K562 (cell line): Measurements from ENCODE around the gene NFATC2. TPM values are rescaled to one million over a fixed set of nuclear protein-coding genes. Genes with fewer than 3 reads are reported as not detected.

Experiments used
- AFF4 ChIP-seq: sonication (generic); formaldehyde crosslinking; IDR thresholded peaks from 2 replicates; pipeline ENCODE4 v1.8.0; 2023; ENCODE audit warnings: mild to moderate bottlenecking, missing genetic modification reagents
- ATF1 ChIP-seq, 2 experiments: fragments of 450-650 bp in 1 of 2; IDR thresholded peaks; 2 replicates each; pipeline ENCODE4 v1.6.1; 2016; ENCODE audit warnings: missing compliant biosample characterization in 1 of 2, missing genetic modification characterization in 1 of 2
- COPS2 ChIP-seq: fragments of 450-650 bp; conservative IDR thresholded peaks from 2 replicates; pipeline ENCODE4 v1.6.1; 2016; ENCODE audit warnings: mild to moderate bottlenecking, moderate library complexity
- CSDE1 ChIP-seq, 2 experiments: fragments of 450-650 bp; IDR thresholded peaks; 2 replicates each; pipeline ENCODE4 v1.6.1; 2016; ENCODE audit warnings: mild to moderate bottlenecking in 1 of 2
- DLX4 ChIP-seq: fragments of 250-450 bp; sonication (Bioruptor Pico); IDR thresholded peaks from 2 replicates; pipeline ENCODE4 v1.6.1; 2021; ENCODE audit warnings: mild to moderate bottlenecking
- ERF ChIP-seq: fragments of 450-650 bp; formaldehyde crosslinking; IDR thresholded peaks from 2 replicates; pipeline ENCODE4 v1.4.0; 2020; ENCODE audit warnings: mild to moderate bottlenecking, mixed read lengths
- GATAD2A ChIP-seq: fragments of 450-650 bp; IDR thresholded peaks from 2 replicates; pipeline ENCODE4 v1.6.1; 2017
- GTF2E2 ChIP-seq: fragments of 200-800 bp; sonication (Bioruptor generic); IDR thresholded peaks from 2 replicates; pipeline ENCODE4 v1.6.1; 2016; ENCODE audit warnings: missing genetic modification characterization, missing compliant biosample characterization
- HNRNPK ChIP-seq: fragments of 200-400 bp; formaldehyde crosslinking; IDR thresholded peaks from one replicate; pipeline ENCODE4 v1.6.1; 2018; ENCODE audit warnings: mild to moderate bottlenecking, low read depth, low read length; ENCODE audit not compliant: poor library complexity, severe bottlenecking
- KLF16 ChIP-seq: IDR thresholded peaks from 2 replicates; pipeline ENCODE4 v1.6.1; 2016; ENCODE audit warnings: antibody characterized with exemption
- MTA1 ChIP-seq: fragments of 450-650 bp; IDR thresholded peaks from 2 replicates; pipeline ENCODE4 v1.6.1; 2017; ENCODE audit warnings: borderline replicate concordance
- NFYB ChIP-seq: IDR thresholded peaks from 2 replicates; pipeline ENCODE4 v1.6.1; 2011; ENCODE audit warnings: mild to moderate bottlenecking, moderate library complexity; ENCODE audit not compliant: insufficient read length; ENCODE audit errors: extremely low read depth
- RHOXF2B ChIP-seq: fragments of 250-450 bp; sonication (Bioruptor Pico); conservative IDR thresholded peaks from 2 replicates; pipeline ENCODE4 v1.5.1; 2021
- TAF1 ChIP-seq: IDR thresholded peaks from 2 replicates; pipeline ENCODE4 v1.6.1; 2011; ENCODE audit warnings: mild to moderate bottlenecking, low read length, moderate library complexity; ENCODE audit not compliant: insufficient read depth, control insufficient read depth, severe bottlenecking; ENCODE audit errors: extremely low read depth
- TFAP4 ChIP-seq: sonication (generic); formaldehyde crosslinking; IDR thresholded peaks from 2 replicates; pipeline ENCODE4 v1.8.0; 2022; ENCODE audit warnings: missing genetic modification reagents, mild to moderate bottlenecking, moderate library complexity, borderline replicate concordance
- THRAP3 ChIP-seq: fragments of 450-650 bp; IDR thresholded peaks from 2 replicates; pipeline ENCODE4 v1.6.1; 2016; ENCODE audit warnings: mild to moderate bottlenecking, inconsistent platforms, borderline replicate concordance
- TRIM24 ChIP-seq, 2 experiments: fragments of 450-650 bp; IDR thresholded peaks; 2 replicates each; pipeline ENCODE4 v1.6.1; 2016
- ZBTB12 ChIP-seq: fragments of 250-450 bp; sonication (Bioruptor Pico); IDR thresholded peaks from 2 replicates; pipeline ENCODE4 v1.4.0; 2020
- ZNF121 ChIP-seq: sonication (generic); formaldehyde crosslinking; conservative IDR thresholded peaks from 2 replicates; pipeline ENCODE4 v1.8.0; 2022; ENCODE audit warnings: missing genetic modification reagents
- ZNF165 ChIP-seq: fragments of 250-450 bp; sonication (Bioruptor Pico); IDR thresholded peaks from 2 replicates; pipeline ENCODE4 v1.4.0; 2020; ENCODE audit warnings: borderline replicate concordance
- ZNF239 ChIP-seq: fragments of 250-450 bp; sonication (Bioruptor Pico); IDR thresholded peaks from 2 replicates; pipeline ENCODE4 v1.4.0; 2020; ENCODE audit warnings: mild to moderate bottlenecking
- ZNF436 ChIP-seq: fragments of 250-450, 450-650 bp; sonication (Bioruptor Pico); formaldehyde crosslinking; IDR thresholded peaks from 2 replicates; pipeline ENCODE4 v1.7.0; 2020; ENCODE audit warnings: mild to moderate bottlenecking
- ZNF699 ChIP-seq: fragments of 250-450 bp; sonication (Bioruptor Pico); IDR thresholded peaks from 2 replicates; pipeline ENCODE4 v1.8.0; 2021; ENCODE audit warnings: mild to moderate bottlenecking, moderate library complexity; ENCODE audit not compliant: insufficient replicate concordance
- polyA plus RNA-seq, 8 experiments: library from polyadenylated mRNA; depleted of rRNA in 4 of 8; stranded (reverse) in 5 of 8; unstranded in 3 of 8; fragments of >200 nt; fragmentation: Nextera tagmentation in 2 of 8; fragmentation: Illumina TruSeq in 1 of 8; extraction: Ambion mirVana in 2 of 8; extraction: Trizol in 1 of 8; gene quantifications; 2 replicates each; pipeline versions ENCODE4 v1.2.1 to v1.2.3, GENCODE V29; 2011 to 2014; ENCODE audit warnings: inconsistent platforms in 1 of 8, missing spikeins in 1 of 8
- total RNA-seq, 7 experiments: library from RNA; depleted of rRNA in 6 of 7; stranded (reverse); fragments of >200 nt in 6 of 7; fragmentation: Illumina TruSeq in 2 of 7; extraction: Trizol in 2 of 7; gene quantifications; 2 replicates each; pipeline versions ENCODE4 v1.2.1 to v1.2.3, GENCODE V29; 2011 to 2021; ENCODE audit warnings: low replicate concordance in 1 of 7

Gene NFATC2
- total and polyA plus RNA-seq, 9 of the 15 experiments (the other 6 are each of a cell fraction or from before 2014, with no cell fraction given) = 1.9 to 11.2 (median 3.0) TPM

GRCh38 chr20:51492167-51493092, 50.1 kb downstream of the NFATC2 start (continued):
- no peak for TF ChIP-seq AFF4
- TF ChIP-seq GATAD2A = no peak
- TF ChIP-seq RHOXF2B (CRISPR knock-in tag) = no peak
- no peak for TF ChIP-seq MTA1
- TF ChIP-seq ERF (CRISPR knock-in tag) = peak; percentile 42; the same call in 1 of the 2 replicates
- no peak for TF ChIP-seq CSDE1 (IDR thresholded peaks at IDR 0.05)
- TF ChIP-seq DLX4 = no peak
- TF ChIP-seq ZBTB12 (CRISPR knock-in tag) = no peak
- TF ChIP-seq THRAP3 = no peak
- TF ChIP-seq TAF1 = no peak
- TF ChIP-seq ATF1 (CRISPR knock-in tag; IDR thresholded peaks at IDR 0.05) = no peak
- peak; percentile 50; the same call in 1 of the 2 replicates for TF ChIP-seq ATF1 (tag; IDR thresholded peaks at IDR 0.05)
- no peak for TF ChIP-seq ZNF699
- no peak for TF ChIP-seq HNRNPK
- no peak for TF ChIP-seq ZNF165 (CRISPR knock-in tag)
- TF ChIP-seq COPS2 = no peak
- TF ChIP-seq ZNF436 (CRISPR knock-in tag) = no peak
- TF ChIP-seq TRIM24 (IDR thresholded peaks at IDR 0.05) = 0 out of 4 replicates have a peak, but pooled peaks of 1 of the 2 experiments have one; percentile 23
- no peak for TF ChIP-seq GTF2E2 (tag)
- no peak for TF ChIP-seq NFYB
- TF ChIP-seq TFAP4 (CRISPR knock-in tag) = peak; percentile 65; the same call in 1 of the 2 replicates
- TF ChIP-seq ZNF121 (CRISPR knock-in tag) = no peak
- no peak for TF ChIP-seq ZNF239
- TF ChIP-seq KLF16 = no peak
